PFSK-1 (cell line): ENCODE measurements around the gene TBCD.

ENCODE experiments used
- POLR2AphosphoS5 ChIP-seq: IDR thresholded peaks from 2 replicates; pipeline ENCODE4 v1.6.1; 2012; ENCODE audit warnings: low read depth, mild to moderate bottlenecking, control low read depth, low read length, moderate library complexity
- SIN3A ChIP-seq: IDR thresholded peaks from 2 replicates; pipeline ENCODE4 v1.6.1; 2012; ENCODE audit warnings: mild to moderate bottlenecking, low read length, moderate library complexity, borderline replicate concordance; ENCODE audit not compliant: insufficient read depth
- TAF1 ChIP-seq: IDR thresholded peaks from 2 replicates; pipeline ENCODE4 v1.6.1; 2012; ENCODE audit warnings: low read length, control low read depth, borderline replicate concordance; ENCODE audit not compliant: insufficient read depth
- TF ChIP-seq, protein P1 (sequence below), 2 experiments: IDR thresholded peaks; 2 replicates each; pipeline versions ENCODE4 v1.6.1 to v1.8.0; 2011 to 2012; ENCODE audit warnings: low read depth in 2 of 2, low read length in 2 of 2, control low read depth in 1 of 2, inconsistent platforms in 1 of 2, mild to moderate bottlenecking in 1 of 2, moderate library complexity in 1 of 2; ENCODE audit not compliant: insufficient read depth in 1 of 2

DNA sequence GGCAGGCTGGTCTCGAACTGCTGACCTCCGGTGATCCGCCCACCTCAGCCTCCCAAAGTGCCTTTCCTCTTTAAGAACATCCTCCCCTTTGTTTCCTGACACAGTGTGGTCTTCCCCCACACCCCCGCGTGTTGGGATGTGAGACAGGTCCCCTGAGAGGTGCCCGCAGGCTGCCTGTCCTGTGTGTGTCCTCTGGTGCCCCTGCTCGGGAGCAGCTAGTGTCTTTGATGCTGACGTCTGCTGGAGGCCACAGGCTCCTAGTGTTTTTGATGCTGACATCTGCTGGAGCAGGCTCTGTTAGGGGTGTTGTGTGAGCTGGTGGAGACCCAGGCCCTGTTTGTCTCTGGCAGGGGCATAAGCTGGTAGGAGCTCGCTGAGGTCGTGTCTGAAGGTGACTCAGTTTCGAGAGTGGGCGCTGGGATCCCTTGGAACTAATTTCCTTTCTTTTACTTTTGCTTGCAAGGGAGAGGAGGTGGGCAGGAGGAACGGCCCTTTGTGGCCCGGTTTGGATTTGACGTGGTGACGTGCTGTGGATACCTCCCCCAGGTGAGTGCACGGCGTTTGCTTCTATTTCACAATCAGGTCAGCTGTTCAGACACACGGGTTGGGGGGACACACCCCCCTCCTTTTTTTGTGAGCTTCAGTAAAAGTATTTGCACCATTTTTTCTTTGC lies 29.4 kb upstream of the TBCD start:
- TF ChIP-seq POLR2AphosphoS5 (no peak), TAF1 (no peak), SIN3A (no peak)
- TF ChIP-seq, protein P1, sequence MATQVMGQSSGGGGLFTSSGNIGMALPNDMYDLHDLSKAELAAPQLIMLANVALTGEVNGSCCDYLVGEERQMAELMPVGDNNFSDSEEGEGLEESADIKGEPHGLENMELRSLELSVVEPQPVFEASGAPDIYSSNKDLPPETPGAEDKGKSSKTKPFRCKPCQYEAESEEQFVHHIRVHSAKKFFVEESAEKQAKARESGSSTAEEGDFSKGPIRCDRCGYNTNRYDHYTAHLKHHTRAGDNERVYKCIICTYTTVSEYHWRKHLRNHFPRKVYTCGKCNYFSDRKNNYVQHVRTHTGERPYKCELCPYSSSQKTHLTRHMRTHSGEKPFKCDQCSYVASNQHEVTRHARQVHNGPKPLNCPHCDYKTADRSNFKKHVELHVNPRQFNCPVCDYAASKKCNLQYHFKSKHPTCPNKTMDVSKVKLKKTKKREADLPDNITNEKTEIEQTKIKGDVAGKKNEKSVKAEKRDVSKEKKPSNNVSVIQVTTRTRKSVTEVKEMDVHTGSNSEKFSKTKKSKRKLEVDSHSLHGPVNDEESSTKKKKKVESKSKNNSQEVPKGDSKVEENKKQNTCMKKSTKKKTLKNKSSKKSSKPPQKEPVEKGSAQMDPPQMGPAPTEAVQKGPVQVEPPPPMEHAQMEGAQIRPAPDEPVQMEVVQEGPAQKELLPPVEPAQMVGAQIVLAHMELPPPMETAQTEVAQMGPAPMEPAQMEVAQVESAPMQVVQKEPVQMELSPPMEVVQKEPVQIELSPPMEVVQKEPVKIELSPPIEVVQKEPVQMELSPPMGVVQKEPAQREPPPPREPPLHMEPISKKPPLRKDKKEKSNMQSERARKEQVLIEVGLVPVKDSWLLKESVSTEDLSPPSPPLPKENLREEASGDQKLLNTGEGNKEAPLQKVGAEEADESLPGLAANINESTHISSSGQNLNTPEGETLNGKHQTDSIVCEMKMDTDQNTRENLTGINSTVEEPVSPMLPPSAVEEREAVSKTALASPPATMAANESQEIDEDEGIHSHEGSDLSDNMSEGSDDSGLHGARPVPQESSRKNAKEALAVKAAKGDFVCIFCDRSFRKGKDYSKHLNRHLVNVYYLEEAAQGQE (IDR thresholded peaks at IDR 0.05; ENCODE audit: insufficient read depth in 1 of 2, low read depth in 2 of 2, low read length in 2 of 2): no peak
